H9 (cell line): Measurements from ENCODE around the gene LZIC. TPM values are rescaled to one million over a fixed set of nuclear protein-coding genes. Genes with fewer than 3 reads are reported as not detected.

Experiments
- DNase-seq: peaks from one replicate; pipeline ENCODE4 v3.0.0-alpha.2; 2017
- H2AFZ ChIP-seq: one replicate; pipeline ENCODE4 v1.6.1; 2013; ENCODE audit warnings: mild to moderate bottlenecking, low read length, control low read depth, moderate library complexity
- H2AK5ac ChIP-seq: 2 replicates; pipeline ENCODE4 v1.6.1; 2013; ENCODE audit warnings: low read length, control low read depth, mixed read lengths; ENCODE audit not compliant: insufficient read length
- H2BK120ac ChIP-seq: one replicate; pipeline ENCODE4 v1.6.1; 2013; ENCODE audit warnings: low read depth, mild to moderate bottlenecking, low read length, control low read depth, inconsistent platforms; ENCODE audit not compliant: poor library complexity, severe bottlenecking
- H2BK12ac ChIP-seq: 2 replicates; pipeline ENCODE4 v1.6.1; 2013; ENCODE audit warnings: low read length, control low read depth, mixed read lengths, low read depth; ENCODE audit not compliant: insufficient read length
- H2BK15ac ChIP-seq: 2 replicates; pipeline ENCODE4 v1.6.1; 2013; ENCODE audit warnings: low read depth, low read length, control low read depth
- H2BK20ac ChIP-seq: one replicate; pipeline ENCODE4 v1.6.1; 2013; ENCODE audit warnings: low read depth, mild to moderate bottlenecking, low read length, control low read depth, inconsistent platforms; ENCODE audit not compliant: poor library complexity, severe bottlenecking
- H2BK5ac ChIP-seq: 2 replicates; pipeline ENCODE4 v1.6.1; 2013; ENCODE audit warnings: low read length, control low read depth, mixed read lengths; ENCODE audit not compliant: insufficient read length
- H3K14ac ChIP-seq: 2 replicates; pipeline ENCODE4 v1.6.1; 2013; ENCODE audit warnings: low read length, control low read depth; ENCODE audit not compliant: insufficient read depth
- H3K18ac ChIP-seq: 2 replicates; pipeline ENCODE4 v1.6.1; 2013; ENCODE audit warnings: low read depth, mild to moderate bottlenecking, mixed read lengths, low read length, control low read depth; ENCODE audit not compliant: insufficient read length
- H3K23ac ChIP-seq: 2 replicates; pipeline ENCODE4 v1.6.1; 2013; ENCODE audit warnings: low read length, control low read depth, mixed read lengths, low read depth; ENCODE audit not compliant: insufficient read length
- H3K23me2 ChIP-seq: 2 replicates; pipeline ENCODE4 v1.6.1; 2013; ENCODE audit warnings: low read depth, mild to moderate bottlenecking, mixed read lengths, low read length, control low read depth; ENCODE audit not compliant: insufficient read length, poor library complexity, severe bottlenecking
- H3K27ac ChIP-seq: 2 replicates; pipeline ENCODE4 v1.5.1; 2013; ENCODE audit warnings: low read length, control low read depth, mixed read lengths, low read depth; ENCODE audit not compliant: insufficient read length
- H3K27me3 ChIP-seq: 2 replicates; pipeline ENCODE4 v1.6.1; 2013; ENCODE audit warnings: low read length, control low read depth, inconsistent platforms; ENCODE audit not compliant: insufficient read depth
- H3K4ac ChIP-seq: 2 replicates; pipeline ENCODE4 v1.6.1; 2013; ENCODE audit warnings: low read depth, mild to moderate bottlenecking, control low read depth, inconsistent platforms, low read length, moderate library complexity
- H3K4me1 ChIP-seq: 2 replicates; pipeline ENCODE4 v1.6.1; 2013; ENCODE audit warnings: low read length, control low read depth, inconsistent platforms; ENCODE audit not compliant: insufficient read depth
- H3K4me2 ChIP-seq: 2 replicates; pipeline ENCODE4 v1.6.1; 2013; ENCODE audit warnings: low read length, control low read depth, mixed read lengths; ENCODE audit not compliant: insufficient read length, insufficient read depth
- H3K56ac ChIP-seq: 2 replicates; pipeline ENCODE4 v1.6.1; 2013; ENCODE audit warnings: low read depth, mild to moderate bottlenecking, mixed read lengths, low read length, control low read depth; ENCODE audit not compliant: insufficient read length
- H3K79me1 ChIP-seq: 2 replicates; pipeline ENCODE4 v1.6.1; 2013; ENCODE audit warnings: low read depth, mild to moderate bottlenecking, moderate library complexity, low read length, control low read depth, inconsistent platforms; ENCODE audit not compliant: insufficient read depth, poor library complexity, severe bottlenecking
- H3K79me2 ChIP-seq: 2 replicates; pipeline ENCODE4 v1.6.1; 2013; ENCODE audit warnings: low read length, control low read depth, inconsistent platforms; ENCODE audit not compliant: insufficient read depth
- H3K9ac ChIP-seq: 2 replicates; pipeline ENCODE4 v1.6.1; 2013; ENCODE audit warnings: low read length, control low read depth, mixed read lengths; ENCODE audit not compliant: insufficient read length; ENCODE audit errors: extremely low read depth
- H3K9me3 ChIP-seq: one replicate; pipeline ENCODE4 v1.6.1; 2013; ENCODE audit warnings: low read depth, low read length, inconsistent platforms; ENCODE audit not compliant: control insufficient read depth
- H3T11ph ChIP-seq: one replicate; pipeline ENCODE4 v1.6.1; 2013; ENCODE audit warnings: mild to moderate bottlenecking, low read length, control low read depth, inconsistent platforms
- H4K20me1 ChIP-seq: one replicate; pipeline ENCODE4 v1.6.1; 2013; ENCODE audit not compliant: control insufficient read depth, insufficient read length, insufficient read depth
- H4K5ac ChIP-seq: 2 replicates; pipeline ENCODE4 v1.6.1; 2013; ENCODE audit warnings: low read depth, mild to moderate bottlenecking, mixed read lengths, low read length, control low read depth; ENCODE audit not compliant: insufficient read length
- H4K8ac ChIP-seq: replicated peaks from 2 replicates; pipeline ENCODE4 v1.6.1; 2013; ENCODE audit warnings: low read length, control low read depth, mixed read lengths, low read depth; ENCODE audit not compliant: insufficient read length
- H4K91ac ChIP-seq: 2 replicates; pipeline ENCODE4 v1.6.1; 2013; ENCODE audit warnings: low read depth, mild to moderate bottlenecking, moderate library complexity, mixed read lengths, low read length, control low read depth; ENCODE audit not compliant: insufficient read length
- H3K27ac Mint-ChIP-seq, 3 experiments: 2 replicates in 2 of 3; 3 replicates in 1 of 3; pipeline ENCODE4 v1.8.0; 2020 to 2021; ENCODE audit warnings: mixed read lengths in 3 of 3, mild to moderate bottlenecking in 1 of 3, moderate library complexity in 1 of 3
- H3K27me3 Mint-ChIP-seq: 2 replicates; pipeline ENCODE4 v1.8.0; 2021; ENCODE audit warnings: low read depth, mild to moderate bottlenecking, moderate library complexity, mixed read lengths
- H3K36me3 Mint-ChIP-seq, 3 experiments: 2 replicates in 2 of 3; 3 replicates in 1 of 3; pipeline ENCODE4 v1.8.0; 2020 to 2021; ENCODE audit warnings: low read depth in 3 of 3, mixed read lengths in 3 of 3; ENCODE audit not compliant: insufficient read depth in 1 of 3
- H3K4me1 Mint-ChIP-seq, 2 experiments: 2 replicates each; pipeline ENCODE4 v1.8.0; 2020; ENCODE audit warnings: mixed read lengths in 2 of 2
- H3K4me3 Mint-ChIP-seq, 2 experiments: 2 replicates in 1 of 2; 3 replicates in 1 of 2; pipeline ENCODE4 v1.8.0; 2020 to 2021; ENCODE audit warnings: mild to moderate bottlenecking in 2 of 2, mixed read lengths in 2 of 2, moderate library complexity in 1 of 2
- H3K9me3 Mint-ChIP-seq, 2 experiments: 2 replicates in 1 of 2; 3 replicates in 1 of 2; pipeline ENCODE4 v1.8.0; 2020; ENCODE audit warnings: mild to moderate bottlenecking in 2 of 2, mixed read lengths in 2 of 2, moderate library complexity in 1 of 2
- CTCF ChIP-seq: fragments of 200-600 bp; sonication (generic); conservative IDR thresholded peaks from 3 replicates; pipeline ENCODE4 v1.8.0; 2021; ENCODE audit warnings: antibody characterized with exemption, mild to moderate bottlenecking
- WGBS: extraction: QIAGEN DNeasy Blood & Tissue Kit; methylation state at CpG from one replicate; pipeline ENCODE4 v1.1.7; 2013; ENCODE audit warnings: missing lambda C conversion rate, low lambda C conversion rate, mixed read lengths; ENCODE audit not compliant: insufficient read length; ENCODE audit errors: extremely low coverage; 5-methylcytosine and 5-hydroxymethylcytosine counted together
- total RNA-seq: library from RNA; stranded (reverse); gene quantifications from 2 replicates; pipeline ENCODE4 v1.2.1, GENCODE V29; 2021

LZIC gene
- total RNA-seq, 1 experiment from 2014 or later, result 22.9 TPM

DNA sequence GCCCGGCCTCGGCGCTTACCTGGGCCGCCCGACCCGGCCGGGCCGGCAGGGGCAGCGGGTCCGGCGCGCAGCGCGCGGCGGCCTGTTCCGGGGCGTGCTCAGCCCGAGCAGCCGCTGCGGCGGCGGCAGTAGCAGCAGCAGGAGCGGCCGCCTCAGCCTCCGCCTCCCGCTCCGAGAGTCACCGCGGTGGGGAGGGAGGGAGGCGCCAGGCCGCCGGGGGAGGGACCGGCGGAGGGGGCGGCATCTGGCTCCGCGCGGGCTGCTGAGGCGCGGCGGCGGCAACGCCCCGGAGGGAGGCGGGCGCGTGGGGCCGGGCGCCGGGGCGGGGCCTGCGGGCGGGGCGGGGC is 33.1 kb downstream of the LZIC start, which contains the start of gene CTNNBIP1:
CTNNBIP1 (minus strand) TSS at position 194 of the 347 bp plus-strand sequence. CDS start 38,205 bp downstream, outside the sequence.
- H2BK20ac ChIP-seq, result no peak within 1 kb of the TSS
- no peak within 1 kb of the TSS for H2BK12ac ChIP-seq
- Mint-ChIP-seq H3K9me3 (no peaks in the 10 kb centered on the region), H3K27ac (peak within 1 kb of the TSS; percentile 96 to 99 (median 99)), H3K4me3 (peak within 1 kb of the TSS; percentile 87 to 95), H3K36me3 (no peaks in the 10 kb centered on the region; a peak in 1 of 7 replicates), H3K4me1 (peaks cover 23 to 33% of the 10 kb centered on the region in 2 experiments), H3K27me3 (no peaks in the 10 kb centered on the region; the same call in 1 of the 2 replicates)
- H2AFZ ChIP-seq, result peak within 1 kb of the TSS; percentile 60
- no peak within 1 kb of the TSS for H3K23ac ChIP-seq
- H4K91ac ChIP-seq, result no peak within 1 kb of the TSS
- peak within 1 kb of the TSS; percentile 84 for H3K4me2 ChIP-seq
- H3K27me3 ChIP-seq, result no peaks in the 10 kb centered on the region
- H3K79me2 ChIP-seq, result peaks cover 2% of the 10 kb centered on the region; the same call in 1 of the 2 replicates
- H3K18ac ChIP-seq, result peak within 1 kb of the TSS; percentile 78
- H3K14ac ChIP-seq, result peak within 1 kb of the TSS; percentile 79
- no peak for DNase-seq
- peaks cover 12% of the 10 kb centered on the region for H3K23me2 ChIP-seq
- 0 out of 2 replicates have a peak, but pooled peaks cover 2% of the 10 kb centered on the region for H3K4me1 ChIP-seq
- no peaks in the 10 kb centered on the region for H3K79me1 ChIP-seq
- no peak within 1 kb of the TSS for H4K8ac ChIP-seq
- no peak within 1 kb of the TSS for H3T11ph ChIP-seq
- no peak within 1 kb of the TSS for H3K4ac ChIP-seq
- no CpG with 5 or more reads among the region's 55 CpGs for WGBS
- H2BK120ac ChIP-seq, result no peak within 1 kb of the TSS
- no peak within 1 kb of the TSS for H2AK5ac ChIP-seq
- no peak within 1 kb of the TSS for H2BK15ac ChIP-seq
- H3K56ac ChIP-seq, result no peak within 1 kb of the TSS
- H3K9me3 ChIP-seq, result no peaks in the 10 kb centered on the region
- no peaks in the 10 kb centered on the region for H4K20me1 ChIP-seq
- H2BK5ac ChIP-seq, result no peak within 1 kb of the TSS
- H3K27ac ChIP-seq, result peak within 1 kb of the TSS; percentile 31
- peak within 1 kb of the TSS; percentile 58 for H3K9ac ChIP-seq
- no peak within 1 kb of the TSS for H4K5ac ChIP-seq
- no peak for TF ChIP-seq CTCF
